GM15510 (cell line): ENCODE results near the gene AKR1C2.

ENCODE experiments used
- POLR2A ChIP-seq: IDR thresholded peaks from 3 replicates; pipeline ENCODE4 v1.6.1; 2011; ENCODE audit warnings: borderline replicate concordance; ENCODE audit not compliant: insufficient read length; ENCODE audit errors: extremely low read depth

AKR1C2 gene

DNA sequence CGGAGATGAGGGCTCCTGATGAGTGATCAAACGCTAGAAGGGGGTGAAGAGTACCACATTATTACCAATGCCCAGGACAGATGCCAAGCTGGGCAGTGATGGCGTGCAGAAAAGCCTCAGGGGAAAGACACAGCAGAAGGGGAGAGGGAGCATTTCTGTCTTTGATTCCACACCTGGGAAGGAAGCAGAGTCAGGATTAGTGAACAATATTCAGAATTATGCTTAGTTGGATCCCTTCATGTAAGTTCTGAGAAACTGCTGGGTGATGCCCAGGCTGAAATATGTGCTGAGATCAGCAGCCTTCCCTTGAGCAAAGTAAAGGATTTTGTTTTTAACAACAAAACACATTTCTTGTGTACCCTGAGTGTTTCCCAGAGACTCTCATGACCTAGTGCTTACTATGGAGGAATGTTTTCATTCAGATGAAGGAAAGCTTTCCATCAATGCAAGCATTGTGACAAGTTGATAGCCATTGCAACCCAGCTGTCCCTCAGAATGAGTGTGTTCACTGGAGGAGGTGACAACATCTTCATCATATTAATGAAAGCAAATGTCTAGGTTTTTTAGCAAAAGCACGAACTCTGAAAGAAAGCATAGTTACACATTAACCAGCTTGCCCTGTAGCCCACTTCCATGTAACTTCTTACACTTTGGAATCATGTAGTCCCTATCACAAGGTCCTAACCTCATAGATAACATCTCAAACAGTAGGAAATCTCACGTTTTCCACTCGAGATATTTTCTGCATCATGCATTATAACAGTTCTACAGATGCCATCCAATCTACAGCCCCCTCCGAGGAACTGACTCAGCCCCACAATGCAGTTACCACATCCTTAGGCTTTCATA lies 64.2 kb downstream of the AKR1C2 start:
- TF ChIP-seq POLR2A = no peak
